ENCODE measurements around the gene TACC2.

Gene TACC2

DNA sequence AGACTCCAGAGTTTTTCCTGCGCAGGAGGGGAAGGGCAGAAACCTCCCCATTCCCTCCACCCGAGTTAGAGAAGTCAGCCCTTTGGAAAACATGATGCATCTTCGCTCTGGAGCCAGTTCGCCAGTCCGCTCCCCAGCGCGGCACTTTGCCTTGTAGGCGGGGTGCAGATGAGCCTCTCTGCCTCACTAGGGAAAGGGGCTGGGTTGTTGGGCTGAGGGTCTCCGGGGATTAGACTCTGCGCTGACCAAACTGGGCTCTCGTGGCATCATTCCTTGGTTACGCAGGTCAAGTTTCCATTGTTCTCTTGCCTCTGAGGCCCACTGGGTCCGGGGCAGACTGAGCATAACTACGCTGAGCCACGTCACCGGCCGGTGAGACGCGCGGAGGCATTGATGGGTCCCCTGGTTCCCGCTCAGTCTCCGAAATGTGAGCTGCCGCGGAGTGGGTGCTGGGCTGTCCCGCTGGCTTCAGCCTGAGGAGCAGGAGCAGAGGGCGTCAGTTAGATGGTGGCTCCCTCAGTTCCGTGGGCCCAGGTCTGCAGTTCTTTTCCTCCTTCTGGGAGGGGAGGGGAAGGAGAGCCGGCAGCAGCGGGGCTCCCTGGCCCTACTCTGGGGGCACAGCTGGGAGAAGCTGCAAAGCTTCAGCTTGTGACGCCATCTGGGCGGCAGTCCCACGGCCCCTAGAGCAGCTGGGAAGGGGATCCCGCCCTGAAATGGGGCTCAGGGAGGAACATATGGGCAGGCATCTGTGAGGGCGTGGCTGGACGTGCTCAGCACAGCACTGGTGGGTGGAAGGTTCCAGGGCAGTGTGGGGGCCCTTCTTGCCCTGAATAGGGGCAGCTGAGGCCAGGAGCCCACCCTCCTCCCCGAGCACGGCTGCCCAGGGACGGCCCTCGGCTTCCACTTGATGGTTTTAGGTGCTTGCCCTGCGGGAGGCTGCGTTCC is 160.9 kb downstream of the TACC2 start:
- no peak for DNase-seq

DNA sequence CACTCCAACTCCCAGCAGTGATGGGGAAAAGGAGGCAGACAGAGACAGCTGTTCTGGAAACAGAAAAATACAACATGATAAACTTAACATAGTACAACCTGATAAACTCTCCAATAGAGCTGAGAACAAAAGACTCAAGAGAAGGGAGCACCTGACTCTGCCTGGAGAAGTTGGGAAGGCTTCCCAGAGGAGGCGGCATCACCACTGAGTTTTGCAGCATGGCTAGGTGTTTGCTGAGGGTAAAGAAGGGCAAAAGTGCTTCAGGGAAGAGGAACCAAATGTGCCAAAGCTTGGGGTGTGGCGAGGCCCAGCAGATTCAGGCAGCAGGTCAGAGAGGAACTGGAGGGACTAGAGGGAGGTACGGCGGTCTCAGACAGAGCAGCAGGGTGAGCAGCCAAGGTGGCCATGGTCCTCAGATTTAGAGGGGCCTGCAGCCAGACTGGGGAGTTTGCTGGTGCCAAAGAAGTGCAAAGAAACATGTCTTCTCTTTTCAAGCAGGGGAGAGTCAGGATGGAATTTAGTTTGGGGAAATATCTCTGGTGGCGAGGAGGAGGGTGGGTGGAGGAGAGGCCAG is 162.2 kb downstream of the TACC2 start:
- DNase-seq = no peak

DNA sequence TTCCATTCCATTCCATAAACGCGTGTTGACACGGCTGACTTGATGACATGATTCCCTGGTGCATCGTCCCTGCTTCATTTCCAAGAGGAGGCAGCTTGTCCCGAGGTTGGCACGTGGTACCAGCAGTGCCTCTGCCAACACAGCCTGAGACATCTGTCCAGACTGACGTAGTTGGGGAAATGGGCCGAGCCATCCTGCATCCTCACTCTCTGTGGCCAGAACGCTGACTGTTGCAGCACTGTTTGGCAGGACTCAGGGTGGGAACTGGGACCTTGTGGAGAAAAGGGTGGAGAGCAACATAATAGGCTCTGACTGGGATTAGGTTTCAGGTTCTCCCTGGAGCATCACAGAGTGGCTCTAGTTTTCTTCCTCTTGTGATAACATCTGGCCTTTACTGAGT is 163.6 kb downstream of the TACC2 start:
- no peak for DNase-seq

DNA sequence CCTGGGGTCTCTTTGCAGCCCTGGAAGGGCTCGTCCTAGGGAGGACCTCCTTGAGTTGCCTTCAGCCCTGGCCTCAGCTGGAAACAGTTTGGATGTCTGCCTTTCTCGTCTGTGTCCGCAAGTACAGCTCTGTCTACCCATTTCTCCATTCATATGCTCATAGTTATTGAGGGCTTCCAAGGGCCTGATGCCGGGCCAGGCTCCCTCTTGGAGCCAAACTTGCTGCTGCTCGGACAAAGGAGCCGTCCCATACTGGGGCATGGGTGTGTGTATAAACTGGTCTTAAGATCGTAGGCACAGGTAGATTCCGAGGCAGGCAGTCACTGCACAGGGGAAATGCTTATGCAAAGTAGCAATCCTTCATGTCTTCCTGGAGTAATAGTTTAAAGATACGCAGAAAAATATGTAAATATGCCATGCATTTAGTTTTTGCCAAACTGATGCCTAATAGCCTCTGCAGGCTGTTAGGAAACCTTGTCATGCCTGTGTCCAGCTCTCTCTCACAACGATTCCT is 165.1 kb downstream of the TACC2 start:
- no peak for DNase-seq

DNA sequence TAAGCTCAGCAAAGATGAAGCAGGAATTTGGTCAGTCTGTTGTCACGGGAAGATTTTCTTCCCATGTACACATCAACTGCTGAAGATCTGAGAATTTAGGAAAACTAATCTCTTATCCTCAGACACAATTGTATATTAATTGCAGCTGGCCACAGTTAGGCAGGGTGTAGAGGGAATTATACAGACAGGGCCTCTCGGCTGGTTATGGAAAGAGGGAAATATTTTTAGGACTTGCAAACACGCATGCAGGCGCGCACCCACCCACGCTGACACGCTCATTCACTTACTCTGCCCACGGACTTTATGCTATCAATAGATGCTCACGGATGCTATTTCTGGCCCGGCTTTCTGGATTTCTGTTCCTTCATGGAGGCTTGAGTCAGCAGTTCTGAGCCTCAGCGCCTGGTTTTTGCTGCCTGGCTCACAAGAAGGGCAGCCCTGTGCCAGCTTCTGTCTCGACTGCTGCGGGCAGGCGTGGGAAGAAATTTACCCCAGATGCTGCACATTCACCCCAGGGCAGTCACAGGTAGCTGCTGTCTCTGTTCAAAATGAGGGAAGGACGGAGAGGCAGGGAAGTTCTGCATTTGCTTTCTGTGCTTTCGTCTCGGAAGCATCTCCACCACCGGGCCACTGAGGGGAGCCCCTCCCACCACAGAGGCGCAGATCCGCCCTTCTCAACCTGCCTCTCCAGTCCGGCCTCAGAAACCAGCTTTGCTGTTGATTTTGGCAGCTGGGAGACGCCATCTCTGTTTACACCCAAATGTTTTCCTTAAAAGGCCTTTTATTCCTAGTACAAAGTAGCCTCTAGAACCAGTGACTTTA is 165.8 kb downstream of the TACC2 start:
- DNase-seq = no peak

GRCh38 chr10:122157451-122157850 is 168.5 kb downstream of the TACC2 start:
- DNase-seq = no peak

- no peak for DNase-seq
These were observed 169.4 kb downstream of the TACC2 start for GRCh38 chr10:122158362-122158761.

- DNase-seq = no peak
These were observed 170.4 kb downstream of the TACC2 start for GRCh38 chr10:122159141-122159970.

GRCh38 chr10:122161795-122162194 is 172.8 kb downstream of the TACC2 start:
- no peak for DNase-seq

DNA sequence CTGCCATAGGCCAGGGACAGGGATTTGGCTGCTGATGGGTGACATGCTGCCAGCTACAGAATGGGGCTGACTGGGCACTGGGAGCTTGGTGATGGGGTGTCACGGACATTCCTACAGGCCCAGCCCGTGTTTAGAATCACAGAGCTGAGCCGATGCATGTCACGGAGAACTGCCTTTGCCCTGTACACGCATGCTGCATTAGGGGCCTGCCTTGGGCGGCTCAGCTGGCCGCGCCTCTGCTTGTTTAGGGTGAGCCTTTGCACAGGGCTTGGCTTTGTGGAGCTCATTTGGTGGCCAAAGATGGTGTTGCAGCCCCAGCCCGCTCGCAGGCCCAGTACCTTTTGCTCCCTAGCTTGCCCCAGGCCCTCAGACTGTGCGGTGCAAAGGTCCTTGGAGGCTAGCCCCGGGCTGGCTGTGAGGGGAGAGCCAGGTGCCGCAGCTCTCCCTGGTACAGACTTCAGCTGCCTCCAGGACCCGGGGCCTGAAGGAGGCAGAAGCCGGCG is 173.8 kb downstream of the TACC2 start:
- DNase-seq = no peak

- DNase-seq = no peak
These were observed 174.4 kb downstream of the TACC2 start for GRCh38 chr10:122163174-122164022.

DNA sequence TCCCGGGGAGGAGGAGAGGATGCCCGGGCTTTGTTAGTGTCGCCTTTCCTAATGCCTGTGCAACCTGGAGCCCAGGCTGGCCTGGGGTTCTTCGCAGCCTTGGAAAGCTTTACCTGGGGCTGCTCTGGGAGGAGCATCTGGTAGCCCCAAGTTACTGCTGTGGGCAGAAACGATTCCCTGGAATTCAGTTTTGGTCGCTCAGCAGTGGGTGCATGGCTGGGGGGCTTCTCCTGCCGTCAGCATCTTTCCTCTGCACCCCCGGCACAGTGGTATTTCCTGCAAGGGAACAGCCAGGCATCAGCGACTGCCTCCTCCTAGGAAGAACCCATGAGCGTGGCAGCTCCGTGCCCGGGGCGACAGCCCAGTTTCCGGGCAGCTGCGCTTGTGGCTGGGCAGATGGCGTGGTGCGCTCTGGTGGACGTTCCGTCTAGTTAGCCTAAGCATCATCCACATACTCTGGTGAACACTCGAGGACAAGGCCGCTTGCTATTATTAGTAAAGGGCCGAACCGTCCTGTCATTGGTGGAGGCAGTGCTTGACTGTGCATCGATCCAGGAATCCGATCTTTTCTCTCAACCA is 175.1 kb downstream of the TACC2 start:
- no peak for DNase-seq

GRCh38 chr10:122164815-122165483 is 176.0 kb downstream of the TACC2 start:
- no peak for DNase-seq

DNA sequence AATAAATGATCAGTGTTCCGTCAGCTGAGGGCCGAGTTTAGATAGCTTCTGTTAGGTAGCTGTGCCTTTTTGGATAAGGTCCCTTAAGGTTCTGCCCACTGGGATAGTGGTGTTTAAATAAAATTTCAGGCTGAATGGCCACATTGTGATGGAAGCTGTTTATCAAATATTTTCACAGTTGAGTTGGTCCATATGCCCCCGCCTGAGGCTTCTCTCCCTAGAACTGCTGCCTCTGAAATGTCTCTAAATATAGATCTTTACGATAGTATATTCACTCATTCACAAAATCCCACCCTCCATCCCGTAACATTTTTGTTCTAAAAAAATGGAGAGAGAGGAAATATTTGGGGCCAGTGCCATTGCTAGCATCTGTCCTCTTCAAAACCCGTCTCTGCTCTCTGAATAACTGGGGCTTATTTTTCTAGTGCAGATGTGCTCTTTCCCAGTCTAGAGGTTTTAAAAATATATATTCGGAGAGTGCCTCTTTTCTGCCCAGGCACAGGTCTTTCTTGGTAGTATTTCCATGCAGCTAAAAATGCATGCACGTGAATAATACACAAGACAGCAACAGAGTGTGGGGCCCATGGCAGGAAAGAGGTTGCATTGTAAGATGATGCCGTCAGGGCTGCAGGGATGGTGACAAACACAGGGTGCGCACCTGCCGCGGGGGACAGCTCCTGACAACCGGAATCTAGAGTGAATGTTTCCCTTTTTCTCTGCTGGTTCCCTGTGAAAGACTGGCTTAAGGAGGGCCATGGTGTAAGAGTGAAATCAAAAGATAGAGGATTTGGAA is 176.7 kb downstream of the TACC2 start:
- DNase-seq = no peak

DNA sequence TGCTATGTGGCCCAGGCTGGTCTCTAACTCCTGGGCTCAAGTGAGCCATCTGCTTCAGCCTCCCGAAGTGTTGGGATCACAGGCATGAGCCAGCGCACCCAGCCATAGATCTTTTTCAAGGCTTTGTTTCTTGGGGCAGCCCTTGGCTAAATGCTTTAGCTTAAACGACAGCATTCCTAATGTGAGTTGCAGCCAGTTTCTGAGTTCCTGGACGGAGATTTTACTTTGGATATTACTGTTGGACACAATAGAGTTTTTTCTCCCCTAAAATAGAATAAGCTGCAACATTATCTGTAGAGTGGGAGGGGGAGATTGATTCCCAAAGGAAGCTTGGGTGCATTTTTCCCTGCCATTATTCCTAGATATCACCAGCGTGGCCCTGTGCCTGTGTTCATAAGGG is 179.1 kb downstream of the TACC2 start:
- no peak for DNase-seq

GRCh38 chr10:122168598-122169394 is 179.8 kb downstream of the TACC2 start:
- no peak for DNase-seq

DNA sequence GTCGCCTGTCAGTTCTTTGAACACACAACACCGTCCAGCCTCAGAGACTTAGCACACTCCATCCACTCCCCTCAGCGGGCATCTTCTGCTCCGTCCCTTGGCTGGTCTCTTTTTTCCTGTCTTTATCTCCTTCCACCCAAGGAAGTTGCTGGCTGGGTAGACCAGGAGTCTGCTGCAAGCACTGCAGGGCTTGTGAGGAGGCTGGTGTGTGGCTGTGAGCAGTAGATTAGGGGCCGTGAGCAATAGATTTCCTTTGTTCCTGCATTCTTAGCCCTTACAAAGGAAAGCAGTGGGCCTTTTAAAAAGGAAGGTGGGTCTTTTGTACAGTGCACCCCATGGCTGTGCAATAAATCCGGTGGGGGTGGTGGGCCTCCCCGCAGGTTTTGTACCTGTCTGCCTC is 181.8 kb downstream of the TACC2 start:
- DNase-seq = no peak

GRCh38 chr10:122171302-122172075 is 182.5 kb downstream of the TACC2 start:
- DNase-seq = no peak

All from activated gamma-delta T cell (primary cell).